ENCODE data around the gene GSAP.

GSAP gene

GRCh38 chr7:77327067-77327931 lies 88.8 kb downstream of the GSAP start:
- peak; percentile 60 for DNase-seq (ENCODE audit: low spot score)

GRCh38 chr7:77326131-77326530 lies 90.0 kb downstream of the GSAP start:
- peak; percentile 24 for DNase-seq (ENCODE audit: low spot score)

- no peak for DNase-seq (ENCODE audit: low spot score)
Measured at GRCh38 chr7:77321300-77321699, 94.8 kb downstream of the GSAP start.

- no peak for DNase-seq (ENCODE audit: low spot score)
Measured at GRCh38 chr7:77320714-77321113, 95.4 kb downstream of the GSAP start.

GRCh38 chr7:77320137-77320536 lies 96.0 kb downstream of the GSAP start:
- no peak for DNase-seq (ENCODE audit: low spot score)

- DNase-seq (ENCODE audit: low spot score): no peak
Measured at GRCh38 chr7:77318019-77318418, 98.1 kb downstream of the GSAP start.

- DNase-seq (ENCODE audit: low spot score): no peak
Measured at GRCh38 chr7:77316219-77316978, 99.8 kb downstream of the GSAP start.

GRCh38 chr7:77315182-77315591 lies 101.0 kb downstream of the GSAP start:
- DNase-seq (ENCODE audit: low spot score): no peak

- DNase-seq (ENCODE audit: low spot score): no peak
Measured at GRCh38 chr7:77313876-77314480, 102.2 kb downstream of the GSAP start.

GRCh38 chr7:77313085-77313484 lies 103.1 kb downstream of the GSAP start:
- DNase-seq (ENCODE audit: low spot score): no peak

GRCh38 chr7:77310982-77311381 lies 105.2 kb downstream of the GSAP start:
- no peak for DNase-seq (ENCODE audit: low spot score)

GRCh38 chr7:77309714-77310220 lies 106.4 kb downstream of the GSAP start:
- no peak for DNase-seq (ENCODE audit: low spot score)

GRCh38 chr7:77308792-77309191 lies 107.4 kb downstream of the GSAP start:
- no peak for DNase-seq (ENCODE audit: low spot score)

GRCh38 chr7:77306231-77307067 lies 109.7 kb downstream of the GSAP start:
- no peak for DNase-seq (ENCODE audit: low spot score)

- DNase-seq (ENCODE audit: low spot score): no peak
Measured at GRCh38 chr7:77295549-77295948, 120.6 kb downstream of the GSAP start.

GRCh38 chr7:77293046-77293445 lies 123.1 kb downstream of the GSAP start:
- DNase-seq (ENCODE audit: low spot score): no peak

- no peak for DNase-seq (ENCODE audit: low spot score)
Measured at GRCh38 chr7:77290425-77290824, 125.7 kb downstream of the GSAP start.

- no peak for DNase-seq (ENCODE audit: low spot score)
Measured at GRCh38 chr7:77289387-77289786, 126.8 kb downstream of the GSAP start.

- DNase-seq (ENCODE audit: low spot score): no peak
Measured at GRCh38 chr7:77288676-77289320, 127.4 kb downstream of the GSAP start.

- no peak for DNase-seq (ENCODE audit: low spot score)
Measured at GRCh38 chr7:77284616-77285015, 131.5 kb downstream of the GSAP start.

GRCh38 chr7:77284005-77284404 lies 132.1 kb downstream of the GSAP start:
- no peak for DNase-seq (ENCODE audit: low spot score)

Data from hepatic stellate cell (primary cell).